OCI-LY1 (cell line): ENCODE measurements around the gene POLR2C.
"Not testable (repeated sequence)": the region's sequence is repeated elsewhere in the genome, so short reads cannot be mapped to it uniquely, and the experiment has no call there.

ENCODE experiments used
- H2AFZ ChIP-seq: fragments of 200-600 bp; sonication (generic), shearing (Covaris generic); 2 replicates; pipeline ENCODE4 v1.6.0; 2014; ENCODE audit warnings: antibody characterized with exemption, mild to moderate bottlenecking, low read length
- H3F3A ChIP-seq: fragments of 200-600 bp; sonication (generic), shearing (Covaris generic); 2 replicates; pipeline ENCODE4 v1.6.0; 2014; ENCODE audit warnings: mild to moderate bottlenecking, antibody characterized with exemption, low read length, moderate library complexity; ENCODE audit not compliant: insufficient read depth
- H3K27ac ChIP-seq: fragments of 200-600 bp; sonication (generic); 2 replicates; pipeline ENCODE4 v1.5.1; 2014; ENCODE audit warnings: low read length, mixed run types, mild to moderate bottlenecking, low read depth; ENCODE audit not compliant: poor library complexity, severe bottlenecking
- H3K27me3 ChIP-seq: fragments of 200-600 bp; sonication (generic); 2 replicates; pipeline ENCODE4 v1.6.0; 2014; ENCODE audit warnings: antibody characterized with exemption, mild to moderate bottlenecking, low read length, moderate library complexity; ENCODE audit not compliant: insufficient read depth
- H3K36me3 ChIP-seq: fragments of 200-600 bp; sonication (generic); 2 replicates; pipeline ENCODE4 v1.6.1; 2014; ENCODE audit warnings: mild to moderate bottlenecking, antibody characterized with exemption, low read length, moderate library complexity, mixed read lengths; ENCODE audit not compliant: insufficient read depth
- H3K4me1 ChIP-seq: fragments of 200-600 bp; sonication (generic); 2 replicates; pipeline ENCODE4 v1.5.1; 2014; ENCODE audit warnings: mild to moderate bottlenecking, low read length, moderate library complexity; ENCODE audit not compliant: insufficient read depth, severe bottlenecking
- H3K4me2 ChIP-seq: fragments of 200-600 bp; sonication (generic), shearing (Covaris generic); 2 replicates; pipeline ENCODE4 v1.6.1; 2014; ENCODE audit warnings: low read length
- H3K4me3 ChIP-seq: fragments of 200-600 bp; sonication (generic); 2 replicates; pipeline ENCODE4 v1.5.1; 2014; ENCODE audit warnings: low read length, low read depth, mild to moderate bottlenecking, mixed read lengths; ENCODE audit not compliant: poor library complexity, severe bottlenecking
- H3K79me2 ChIP-seq: fragments of 200-600 bp; shearing (Covaris generic); 2 replicates; pipeline ENCODE4 v1.6.1; 2016; ENCODE audit warnings: mixed run types, low read length, mixed read lengths; ENCODE audit not compliant: insufficient read depth
- H3K9ac ChIP-seq: fragments of 200-600 bp; sonication (generic), shearing (Covaris generic); 2 replicates; pipeline ENCODE4 v1.6.1; 2014; ENCODE audit warnings: mild to moderate bottlenecking, low read length, mixed read lengths
- H3K9me2 ChIP-seq: fragments of 200-600 bp; sonication (generic), shearing (Covaris generic); 2 replicates; pipeline ENCODE4 v1.6.1; 2014; ENCODE audit warnings: low read depth, mild to moderate bottlenecking, low read length, mixed read lengths
- H3K9me3 ChIP-seq: fragments of 200-600 bp; shearing (Covaris generic); 2 replicates; pipeline ENCODE4 v1.6.1; 2014; ENCODE audit warnings: low read length, mixed read lengths
- H4K20me1 ChIP-seq: fragments of 200-600 bp; sonication (generic), shearing (Covaris generic); 2 replicates; pipeline ENCODE4 v1.6.0; 2016; ENCODE audit warnings: mild to moderate bottlenecking, low read length; ENCODE audit not compliant: insufficient read depth
- EZH2 ChIP-seq: fragments of 200-600 bp; sonication (generic), shearing (Covaris generic); IDR thresholded peaks from 2 replicates; pipeline ENCODE4 v1.8.0; 2017; ENCODE audit warnings: borderline replicate concordance, mixed run types, mild to moderate bottlenecking, antibody characterized with exemption, low read length, moderate library complexity, mixed read lengths
- TF ChIP-seq, protein P1 (sequence below): fragments of 200-600 bp; sonication (generic), shearing (Covaris generic); IDR thresholded peaks from 2 replicates; pipeline ENCODE4 v1.5.1; 2017; ENCODE audit warnings: mild to moderate bottlenecking, antibody characterized with exemption, low read length, moderate library complexity, mixed read lengths

The POLR2C gene

DNA sequence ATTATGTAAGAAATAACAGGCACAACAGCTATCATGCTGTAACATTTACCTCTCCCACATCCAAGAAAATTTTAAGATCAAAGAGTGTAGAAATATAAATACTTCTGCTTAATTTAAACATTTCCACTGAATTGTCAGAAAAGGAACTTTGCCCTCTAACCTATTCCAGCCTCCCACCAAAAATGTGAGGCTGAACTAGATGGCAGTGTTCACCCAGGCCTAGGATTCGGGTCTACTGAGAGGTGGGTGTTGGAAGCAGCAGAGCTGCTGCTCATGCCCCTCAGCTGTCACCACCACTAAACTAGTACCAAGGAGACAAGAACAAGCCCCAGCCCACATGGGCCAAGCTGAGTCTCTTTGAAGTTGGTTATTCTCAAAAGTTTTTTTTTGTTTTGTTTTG, 26.6 kb upstream of the POLR2C start:
- no peak overlapping the region for H3K4me2 ChIP-seq
- H3K27ac ChIP-seq, result no peak overlapping the region
- H3K9ac ChIP-seq, result no peak overlapping the region
- H3K9me3 ChIP-seq, result no peaks in the 10 kb centered on the region
- TF ChIP-seq, protein P1, sequence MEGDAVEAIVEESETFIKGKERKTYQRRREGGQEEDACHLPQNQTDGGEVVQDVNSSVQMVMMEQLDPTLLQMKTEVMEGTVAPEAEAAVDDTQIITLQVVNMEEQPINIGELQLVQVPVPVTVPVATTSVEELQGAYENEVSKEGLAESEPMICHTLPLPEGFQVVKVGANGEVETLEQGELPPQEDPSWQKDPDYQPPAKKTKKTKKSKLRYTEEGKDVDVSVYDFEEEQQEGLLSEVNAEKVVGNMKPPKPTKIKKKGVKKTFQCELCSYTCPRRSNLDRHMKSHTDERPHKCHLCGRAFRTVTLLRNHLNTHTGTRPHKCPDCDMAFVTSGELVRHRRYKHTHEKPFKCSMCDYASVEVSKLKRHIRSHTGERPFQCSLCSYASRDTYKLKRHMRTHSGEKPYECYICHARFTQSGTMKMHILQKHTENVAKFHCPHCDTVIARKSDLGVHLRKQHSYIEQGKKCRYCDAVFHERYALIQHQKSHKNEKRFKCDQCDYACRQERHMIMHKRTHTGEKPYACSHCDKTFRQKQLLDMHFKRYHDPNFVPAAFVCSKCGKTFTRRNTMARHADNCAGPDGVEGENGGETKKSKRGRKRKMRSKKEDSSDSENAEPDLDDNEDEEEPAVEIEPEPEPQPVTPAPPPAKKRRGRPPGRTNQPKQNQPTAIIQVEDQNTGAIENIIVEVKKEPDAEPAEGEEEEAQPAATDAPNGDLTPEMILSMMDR, result no peak
- TF ChIP-seq EZH2, result no peak
- no peak overlapping the region for H3K4me3 ChIP-seq
- no peaks in the 10 kb centered on the region for H3K79me2 ChIP-seq
- no peaks in the 10 kb centered on the region for H4K20me1 ChIP-seq
- no peak overlapping the region for H2AFZ ChIP-seq
- no peaks in the 10 kb centered on the region for H3K9me2 ChIP-seq
- peaks cover 94% of the 10 kb centered on the region for H3K36me3 ChIP-seq
- H3K27me3 ChIP-seq, result no peaks in the 10 kb centered on the region
- no peaks in the 10 kb centered on the region for H3K4me1 ChIP-seq
- no peaks in the 10 kb centered on the region for H3F3A ChIP-seq

DNA sequence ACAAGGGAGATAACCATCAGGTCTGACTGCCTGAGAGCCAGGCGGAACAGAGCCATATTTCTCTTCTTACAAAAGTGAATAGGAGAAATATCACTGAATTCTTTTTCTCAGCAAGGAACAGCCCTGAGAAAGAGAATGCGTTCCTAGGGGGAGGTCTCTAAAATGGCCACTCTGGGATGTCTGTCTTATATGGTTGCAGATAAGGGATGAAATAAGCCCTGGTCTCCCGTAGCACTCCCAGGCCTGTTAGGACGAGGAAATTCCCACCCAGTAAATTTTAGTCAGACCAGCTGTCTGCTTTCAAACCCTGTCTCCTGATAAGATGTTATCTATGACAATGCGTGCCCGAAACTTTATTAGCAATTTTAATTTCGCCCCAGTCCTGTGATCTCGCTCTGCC, 22.5 kb upstream of the POLR2C start:
- not testable (repeated sequence) for H3F3A ChIP-seq, H3K4me2 ChIP-seq, H3K27ac ChIP-seq, H3K4me3 ChIP-seq, H3K27me3 ChIP-seq, H3K9me3 ChIP-seq, H4K20me1 ChIP-seq, H3K9me2 ChIP-seq, H3K9ac ChIP-seq, H3K4me1 ChIP-seq, H2AFZ ChIP-seq
- H3K79me2 ChIP-seq, result peaks cover 25% of the 10 kb centered on the region
- H3K36me3 ChIP-seq, result peaks cover 72% of the 10 kb centered on the region

DNA sequence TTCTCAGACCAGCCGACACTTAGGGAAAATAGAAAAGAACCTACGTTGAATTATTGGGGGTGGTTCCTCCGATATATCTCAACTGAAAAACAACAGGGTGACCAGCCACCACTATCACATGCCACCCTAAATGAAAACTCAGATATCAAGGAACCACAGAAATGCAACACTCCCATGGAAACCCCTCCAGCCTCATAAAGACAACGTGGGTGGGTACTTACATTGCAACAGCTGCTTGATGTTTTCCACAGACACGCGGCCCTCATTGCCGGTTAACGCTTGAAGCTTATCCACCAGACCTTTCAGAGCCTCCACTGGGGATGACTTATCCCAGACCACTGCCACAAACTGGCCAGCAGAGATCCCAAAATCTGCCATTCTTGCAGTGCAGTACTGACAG, 21.9 kb upstream of the POLR2C start:
- H3K4me3 ChIP-seq, H3K4me2 ChIP-seq, H3K27me3 ChIP-seq, H2AFZ ChIP-seq, H3F3A ChIP-seq, H3K9me3 ChIP-seq, H3K9me2 ChIP-seq, H4K20me1 ChIP-seq, H3K4me1 ChIP-seq, H3K27ac ChIP-seq, H3K9ac ChIP-seq: not testable (repeated sequence)
- H3K36me3 ChIP-seq, result peaks cover 66% of the 10 kb centered on the region
- peaks cover 29% of the 10 kb centered on the region for H3K79me2 ChIP-seq

DNA sequence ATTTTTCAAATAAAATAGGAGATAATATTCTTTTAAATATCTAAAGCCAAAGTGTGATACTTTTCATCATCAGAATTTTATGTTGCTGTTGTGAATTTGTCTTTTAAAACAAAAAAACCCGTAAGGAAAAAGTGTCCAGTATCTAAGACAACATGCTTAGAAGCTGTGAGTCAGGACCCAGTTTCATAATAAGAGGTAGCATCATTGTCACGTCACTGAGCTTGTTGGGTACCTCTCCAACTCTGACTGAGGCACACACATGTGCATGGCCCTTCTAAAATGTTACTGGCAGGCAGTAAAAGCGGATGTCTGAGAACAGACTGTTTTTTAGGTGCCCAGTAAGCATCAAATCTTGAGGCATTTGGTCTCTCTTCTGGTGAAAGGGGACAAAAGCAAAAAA, 17.8 kb upstream of the POLR2C start:
- peaks cover 43% of the 10 kb centered on the region for H3K79me2 ChIP-seq

More for the DNA sequence above, 17.8 kb upstream of the POLR2C start:
- no peaks in the 10 kb centered on the region for H3K9me2 ChIP-seq
- H3K9me3 ChIP-seq, result 0 out of 2 replicates have a peak, but pooled peaks cover 8% of the 10 kb centered on the region
- H3K27me3 ChIP-seq, result no peaks in the 10 kb centered on the region
- H3K4me3 ChIP-seq, result no peak overlapping the region
- no peak overlapping the region for H3K27ac ChIP-seq
- H3K4me2 ChIP-seq, result no peak overlapping the region
- no peak overlapping the region for H3K9ac ChIP-seq
- no peak overlapping the region for H2AFZ ChIP-seq
- peaks cover 23% of the 10 kb centered on the region for H3K4me1 ChIP-seq
- TF ChIP-seq, protein P1, result no peak
- no peak for TF ChIP-seq EZH2
- peaks cover 29% of the 10 kb centered on the region for H3K36me3 ChIP-seq
- H3F3A ChIP-seq, result no peaks in the 10 kb centered on the region
- no peaks in the 10 kb centered on the region for H4K20me1 ChIP-seq
